HepG2 (cell line): Measurements from ENCODE around the gene ZNF48. TPM values are rescaled to one million over a fixed set of nuclear protein-coding genes. Genes with fewer than 3 reads are reported as not detected.
A peak's percentile ranks its signal among the peaks of the same experiment; 100 is the strongest.

Experiments used
- CENPT ChIP-seq: sonication (generic); formaldehyde crosslinking; IDR thresholded peaks from 2 replicates; pipeline ENCODE4 v1.8.0; 2022; ENCODE audit warnings: low read depth, mild to moderate bottlenecking, moderate library complexity, missing genetic modification reagents
- EP300 ChIP-seq, 3 experiments: sonication (generic) in 1 of 3; formaldehyde crosslinking in 1 of 3; IDR thresholded peaks; 2 replicates each; pipeline versions ENCODE4 v1.5.1 to v1.6.1; 2011 to 2020; ENCODE audit warnings: low read depth in 2 of 3, low read length in 2 of 3, borderline replicate concordance in 1 of 3, improper control_type of control experiment in 1 of 3, mild to moderate bottlenecking in 1 of 3, missing genetic modification reagents in 1 of 3, moderate library complexity in 1 of 3
- ESRRA ChIP-seq: sonication (generic); formaldehyde crosslinking; IDR thresholded peaks from 2 replicates; pipeline ENCODE4 v1.5.1; 2020; ENCODE audit warnings: mild to moderate bottlenecking, low read depth, missing genetic modification reagents
- JARID2 ChIP-seq: sonication (generic); formaldehyde crosslinking; IDR thresholded peaks from 2 replicates; pipeline ENCODE4 v1.8.1; 2023; ENCODE audit warnings: missing genetic modification reagents, inconsistent platforms; ENCODE audit not compliant: insufficient replicate concordance
- KLF16 ChIP-seq, 2 experiments: sonication (generic) in 1 of 2; formaldehyde crosslinking in 1 of 2; IDR thresholded peaks; 2 replicates each; pipeline versions ENCODE4 v1.6.1 to v1.8.0; 2016 to 2023; ENCODE audit warnings: missing genetic modification reagents in 2 of 2, missing compliant biosample characterization in 1 of 2
- KMT2A ChIP-seq: sonication (generic); formaldehyde crosslinking; IDR thresholded peaks from 2 replicates; pipeline ENCODE4 v1.4.0; 2020; ENCODE audit warnings: missing genetic modification reagents
- MED1 ChIP-seq: sonication (generic); formaldehyde crosslinking; IDR thresholded peaks from 2 replicates; pipeline ENCODE4 v1.4.0; 2020; ENCODE audit warnings: missing genetic modification reagents
- MTF2 ChIP-seq: sonication (generic); formaldehyde crosslinking; IDR thresholded peaks from 2 replicates; pipeline ENCODE4 v1.5.0; 2020; ENCODE audit warnings: missing genetic modification reagents, borderline replicate concordance
- NFE2L1 ChIP-seq: sonication (generic); formaldehyde crosslinking; IDR thresholded peaks from 2 replicates; pipeline ENCODE4 v1.4.0; 2020; ENCODE audit warnings: missing genetic modification reagents, mild to moderate bottlenecking, borderline replicate concordance
- NFIC ChIP-seq: IDR thresholded peaks from 2 replicates; pipeline ENCODE4 v1.6.1; 2012; ENCODE audit warnings: mild to moderate bottlenecking, low read length, inconsistent platforms
- POLR2G ChIP-seq: fragments of 200-400 bp; formaldehyde crosslinking; IDR thresholded peaks from 2 replicates; pipeline ENCODE4 v1.6.1; 2018; ENCODE audit warnings: mild to moderate bottlenecking, low read depth, low read length, moderate library complexity
- RBAK ChIP-seq: sonication (generic); formaldehyde crosslinking; IDR thresholded peaks from 2 replicates; pipeline ENCODE4 v1.5.1; 2020; ENCODE audit warnings: mild to moderate bottlenecking, missing genetic modification reagents
- REPIN1 ChIP-seq: sonication (generic); formaldehyde crosslinking; IDR thresholded peaks from 2 replicates; pipeline ENCODE4 v1.8.0; 2022; ENCODE audit warnings: missing genetic modification reagents, low read depth, mild to moderate bottlenecking, borderline replicate concordance
- REXO4 ChIP-seq: sonication (generic); formaldehyde crosslinking; IDR thresholded peaks from 2 replicates; pipeline ENCODE4 v1.8.0; 2022; ENCODE audit warnings: missing genetic modification reagents, mild to moderate bottlenecking, borderline replicate concordance
- RORA ChIP-seq: sonication (generic); formaldehyde crosslinking; IDR thresholded peaks from 2 replicates; pipeline ENCODE4 v1.5.0; 2020; ENCODE audit warnings: mild to moderate bottlenecking, missing genetic modification reagents, moderate library complexity
- SAP130 ChIP-seq: IDR thresholded peaks from 2 replicates; pipeline ENCODE4 v1.6.1; 2016; ENCODE audit warnings: low read depth
- SNAI1 ChIP-seq: sonication (generic); formaldehyde crosslinking; IDR thresholded peaks from 2 replicates; pipeline ENCODE4 v1.5.0; 2020; ENCODE audit warnings: mild to moderate bottlenecking, missing genetic modification reagents, borderline replicate concordance
- ZBTB39 ChIP-seq: sonication (generic); formaldehyde crosslinking; IDR thresholded peaks from 2 replicates; pipeline ENCODE4 v1.5.0; 2020; ENCODE audit warnings: missing genetic modification reagents
- ZFP62 ChIP-seq: sonication (generic); formaldehyde crosslinking; IDR thresholded peaks from 2 replicates; pipeline ENCODE4 v1.4.0; 2020; ENCODE audit warnings: missing genetic modification reagents
- ZFP91 ChIP-seq: sonication (generic); formaldehyde crosslinking; IDR thresholded peaks from 2 replicates; pipeline ENCODE4 v1.9.0; 2022; ENCODE audit warnings: missing genetic modification reagents, mild to moderate bottlenecking, borderline replicate concordance
- ZNF34 ChIP-seq: sonication (generic); formaldehyde crosslinking; IDR thresholded peaks from 2 replicates; pipeline ENCODE4 v1.4.0; 2020; ENCODE audit warnings: mild to moderate bottlenecking, missing genetic modification reagents, borderline replicate concordance
- ZNF367 ChIP-seq: sonication (generic); formaldehyde crosslinking; IDR thresholded peaks from 2 replicates; pipeline ENCODE4 v1.4.0; 2020; ENCODE audit warnings: missing genetic modification reagents, borderline replicate concordance
- ZNF431 ChIP-seq: sonication (generic); formaldehyde crosslinking; IDR thresholded peaks from 2 replicates; pipeline ENCODE4 v1.9.0; 2022; ENCODE audit warnings: missing genetic modification reagents, low read depth, mild to moderate bottlenecking, borderline replicate concordance
- ZNF761 ChIP-seq: sonication (generic); formaldehyde crosslinking; conservative IDR thresholded peaks from 2 replicates; pipeline ENCODE4 v1.4.0; 2020; ENCODE audit warnings: mild to moderate bottlenecking, missing genetic modification reagents
- ZNF816 ChIP-seq: sonication (generic); formaldehyde crosslinking; IDR thresholded peaks from 2 replicates; pipeline ENCODE4 v1.8.0; 2022; ENCODE audit warnings: missing genetic modification reagents, mild to moderate bottlenecking, borderline replicate concordance
- ZNF883 ChIP-seq: sonication (generic); formaldehyde crosslinking; IDR thresholded peaks from 2 replicates; pipeline ENCODE4 v1.5.1; 2020; ENCODE audit warnings: mild to moderate bottlenecking, missing genetic modification reagents; ENCODE audit errors: not compliant biosample characterization
- polyA plus RNA-seq, 8 experiments: library from polyadenylated mRNA; depleted of rRNA in 3 of 8; stranded (reverse) in 7 of 8; unstranded in 1 of 8; fragments of >200 nt; fragmentation: Illumina TruSeq in 4 of 8; extraction: Trizol in 4 of 8; gene quantifications; 2 replicates each; pipeline versions ENCODE4 v1.2.1 to v1.2.3, GENCODE V29; 2011 to 2016; ENCODE audit warnings: low read depth in 4 of 8, missing spikeins in 1 of 8, mixed read lengths in 1 of 8; ENCODE audit not compliant: insufficient read depth in 1 of 8
- total RNA-seq, 5 experiments: library from RNA; depleted of rRNA; stranded (reverse); fragments of >200 nt; fragmentation: Illumina TruSeq; extraction: Trizol; gene quantifications; 2 replicates each; pipeline ENCODE4 v1.2.3, GENCODE V29; 2016; ENCODE audit warnings: low read depth in 1 of 5
- TF ChIP-seq, protein P1 (sequence below): sonication (generic); formaldehyde crosslinking; IDR thresholded peaks from 2 replicates; pipeline ENCODE4 v1.5.0; 2020; ENCODE audit warnings: missing genetic modification reagents

Gene ZNF48
- total and polyA plus RNA-seq, 2 of the 13 experiments (the other 11 are each of a cell fraction or from before 2014, with no cell fraction given) = 9.9 to 12.3 TPM

GRCh38 chr16:30449116-30449435 is 53.9 kb downstream of the ZNF48 start (continued):
- TF ChIP-seq KLF16 (CRISPR knock-in tag; IDR thresholded peaks at IDR 0.05) (no peak), MED1 (CRISPR knock-in tag) (peak; percentile 15; the same call in 1 of the 2 replicates), ZNF883 (no peak), ESRRA (no peak; the same call in 1 of the 2 replicates), ZBTB39 (CRISPR knock-in tag) (no peak), ZNF431 (CRISPR knock-in tag) (no peak), SNAI1 (CRISPR knock-in tag) (no peak), ZNF367 (no peak), NFIC (no peak), ZNF761 (0 out of 2 replicates have a peak, but pooled peaks have one; percentile 2), RBAK (CRISPR knock-in tag) (no peak), CENPT (CRISPR knock-in tag) (no peak), ZNF34 (CRISPR knock-in tag) (no peak), ZNF816 (CRISPR knock-in tag) (no peak), NFE2L1 (CRISPR knock-in tag) (no peak), POLR2G (no peak), REPIN1 (CRISPR knock-in tag) (peak; percentile 71; the same call in 1 of the 2 replicates), REXO4 (no peak), JARID2 (CRISPR knock-in tag) (no peak), EP300 (IDR thresholded peaks at IDR 0.05; ENCODE audit: low read depth in 2 of 2, low read length in 2 of 2) (peak in 1 of 2 experiments; percentile 57; a peak in 1 of 4 replicates), EP300 (CRISPR knock-in tag; IDR thresholded peaks at IDR 0.05; ENCODE audit: borderline replicate concordance) (no peak), KMT2A (CRISPR knock-in tag) (no peak), ZFP62 (CRISPR knock-in tag) (no peak), SAP130 (peak; percentile 27; the same call in 1 of the 2 replicates), ZFP91 (CRISPR knock-in tag) (no peak), RORA (CRISPR knock-in tag) (no peak), MTF2 (CRISPR knock-in tag) (no peak)
- TF ChIP-seq, protein P1, sequence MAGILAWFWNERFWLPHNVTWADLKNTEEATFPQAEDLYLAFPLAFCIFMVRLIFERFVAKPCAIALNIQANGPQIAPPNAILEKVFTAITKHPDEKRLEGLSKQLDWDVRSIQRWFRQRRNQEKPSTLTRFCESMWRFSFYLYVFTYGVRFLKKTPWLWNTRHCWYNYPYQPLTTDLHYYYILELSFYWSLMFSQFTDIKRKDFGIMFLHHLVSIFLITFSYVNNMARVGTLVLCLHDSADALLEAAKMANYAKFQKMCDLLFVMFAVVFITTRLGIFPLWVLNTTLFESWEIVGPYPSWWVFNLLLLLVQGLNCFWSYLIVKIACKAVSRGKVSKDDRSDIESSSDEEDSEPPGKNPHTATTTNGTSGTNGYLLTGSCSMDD (CRISPR knock-in tag) = no peak
